Kidney (tissue), 14 donors: ENCODE results near the gene ANGPT4. TPM values are rescaled to one million over a fixed set of nuclear protein-coding genes. Genes with fewer than 3 reads are reported as not detected.

Experiments used
- DNase-seq, 5 donors: peaks; one replicate each; pipeline ENCODE4 v3.0.0-alpha.2; 2013 to 2020
- FAIRE-seq: peaks from 2 replicates; lab custom pipeline; 2012; peaks lifted over from hg19 to GRCh38; lab: Jason Lieb, UNC
- H3K27ac ChIP-seq, 2 donors: one replicate each; pipeline ENCODE4 v1.7.0; 2013; ENCODE audit warnings: low read depth in 2 of 2, low read length in 2 of 2, inconsistent platforms in 1 of 2
- H3K27me3 ChIP-seq: one replicate; pipeline ENCODE4 v1.7.1; 2013; ENCODE audit warnings: low read length, inconsistent platforms; ENCODE audit not compliant: control insufficient read depth, insufficient read depth
- H3K36me3 ChIP-seq, 3 donors: one replicate each; pipeline versions ENCODE4 v1.7.0 to v1.7.1; 2013; ENCODE audit warnings: low read length in 3 of 3, control low read depth in 1 of 3, inconsistent platforms in 1 of 3; ENCODE audit not compliant: insufficient read depth in 3 of 3, control insufficient read depth in 2 of 3
- H3K4me1 ChIP-seq, 3 donors: one replicate each; pipeline versions ENCODE4 v1.7.0 to v1.7.1; 2013; ENCODE audit warnings: low read length in 3 of 3, inconsistent platforms in 1 of 3, low read depth in 1 of 3; ENCODE audit not compliant: control insufficient read depth in 2 of 3, insufficient read depth in 2 of 3
- H3K4me3 ChIP-seq, 3 donors: one replicate each; pipeline versions ENCODE4 v1.7.0 to v1.8.1; 2013; ENCODE audit warnings: low read length in 3 of 3, control low read depth in 1 of 3, inconsistent platforms in 1 of 3
- H3K9ac ChIP-seq, 3 donors: one replicate each; pipeline versions ENCODE4 v1.7.0 to v1.7.1; 2013; ENCODE audit warnings: low read length in 3 of 3, control low read depth in 1 of 3, inconsistent platforms in 1 of 3
- H3K9me3 ChIP-seq, 3 donors: one replicate each; pipeline versions ENCODE4 v1.7.0 to v1.7.1; 2013; ENCODE audit warnings: low read length in 3 of 3, control low read depth in 1 of 3, inconsistent platforms in 1 of 3; ENCODE audit not compliant: control insufficient read depth in 2 of 3, insufficient read depth in 1 of 3
- CTCF ChIP-seq: IDR thresholded peaks from 3 replicates; pipeline ENCODE4 v1.5.1; 2012; ENCODE audit warnings: mild to moderate bottlenecking, moderate library complexity, borderline replicate concordance; ENCODE audit not compliant: insufficient read depth; ENCODE audit errors: extremely low read depth
- intact Hi-C: fragments of 100-400 bp; cut with DNase I; formaldehyde crosslinking; loops from one replicate; pipeline ENCODE4 v1.11.1; 2022
- polyA plus RNA-seq: library from polyadenylated mRNA; stranded (reverse); fragments of 350-450 nt; fragmentation: Illumina TruSeq; extraction: RNeasy Lipid Tissue Mini Kit (QIAGEN cat#74804); gene quantifications from one replicate; pipeline ENCODE4 v1.2.3, GENCODE V29; 2014; ENCODE audit warnings: low read depth, low replicate concordance; ENCODE audit not compliant: insufficient read depth
- total RNA-seq: library from RNA; stranded (reverse); fragmentation: NEBNext Ultra II Directional; extraction: Animal tissue kit (Norgen Biotek cat#: 25700); gene quantifications from one replicate; pipeline ENCODE4 v1.2.1, GENCODE V29; 2021
- donor health status: control.
- donor health status: control.
- donor health status: control.
- donor health status: control.
- donor health status: control.
- donor health status: DM: yes; HTN: yes; CAD: no.
- donor health status: Normal renal cell carcinoma (clear cell type).

ANGPT4 gene
- total and polyA plus RNA-seq, 2 donors from 2014 or later = 0.24 to 0.57 TPM

- intact Hi-C loops = loop anchor here (5.0 kb wide), 1 partner anchor 142 kb away; no protein-coding TSS in a partner anchor
- FAIRE-seq = no peak
- peaks cover 3% of the 10 kb centered on the region for H3K27me3 ChIP-seq
Measured at GRCh38 chr20:958936-959815, 43.0 kb upstream of the ANGPT4 start.

GRCh38 chr20:957544-957943 is 41.4 kb upstream of the ANGPT4 start:
- H3K4me3 ChIP-seq = no peak overlapping the region

More at GRCh38 chr20:958936-959815, 43.0 kb upstream of the ANGPT4 start:
- TF ChIP-seq CTCF = no peak
- Histone ChIP-seq H3K9ac (no peak overlapping the region), H3K4me3 (no peak overlapping the region), H3K4me1 (peaks cover 0 to 3% (median 2%) of the 10 kb centered on the region in 3 donors), H3K9me3 (no peaks in the 10 kb centered on the region), H3K27ac (no peak overlapping the region), H3K36me3 (no peaks in the 10 kb centered on the region)
- DNase-seq = peak in 1 of 5 donors; percentile 14

GRCh38 chr20:956330-956951 is 40.3 kb upstream of the ANGPT4 start:
- Histone ChIP-seq H3K9ac (no peak overlapping the region), H3K4me3 (no peak overlapping the region), H3K36me3 (no peaks in the 10 kb centered on the region), H3K27me3 (peaks cover 3% of the 10 kb centered on the region), H3K27ac (no peak overlapping the region), H3K4me1 (peaks cover 0 to 3% (median 2%) of the 10 kb centered on the region in 3 donors), H3K9me3 (no peaks in the 10 kb centered on the region)
- TF ChIP-seq CTCF = peak; percentile 92
- peak; percentile 77 to 83 (median 81) for DNase-seq
- intact Hi-C loops = loop anchor here (5.0 kb wide), 1 partner anchor 139 kb away; no protein-coding TSS in a partner anchor
- FAIRE-seq = no peak

More at GRCh38 chr20:957544-957943, 41.4 kb upstream of the ANGPT4 start:
- Histone ChIP-seq H3K36me3 (no peaks in the 10 kb centered on the region), H3K9me3 (no peaks in the 10 kb centered on the region), H3K27ac (no peak overlapping the region), H3K9ac (no peak overlapping the region), H3K4me1 (peaks cover 0 to 3% (median 2%) of the 10 kb centered on the region in 3 donors), H3K27me3 (peaks cover 3% of the 10 kb centered on the region)
- TF ChIP-seq CTCF = no peak
- FAIRE-seq = no peak
- intact Hi-C loops = loop anchor here (5.0 kb wide), 1 partner anchor 140 kb away; no protein-coding TSS in a partner anchor
- DNase-seq = no peak
